DOHH2 (cell line): ENCODE measurements around the gene CHRNB2.
A peak's percentile ranks its signal among the peaks of the same experiment; 100 is the strongest.

Source experiments
- H3F3A ChIP-seq: fragments of 200-600 bp; sonication (generic), shearing (Covaris generic); 2 replicates; pipeline ENCODE4 v1.6.0; 2016; ENCODE audit warnings: antibody characterized with exemption, mild to moderate bottlenecking; ENCODE audit not compliant: control insufficient read depth, insufficient read depth
- H3K27ac ChIP-seq: fragments of 200-600 bp; sonication (generic); 2 replicates; pipeline ENCODE4 v1.5.1; 2014; ENCODE audit warnings: low read depth, mild to moderate bottlenecking, low read length, moderate library complexity
- H3K27me3 ChIP-seq: fragments of 200-600 bp; sonication (generic); 2 replicates; pipeline ENCODE4 v1.6.1; 2014; ENCODE audit warnings: mild to moderate bottlenecking, low read length, mixed read lengths; ENCODE audit not compliant: control insufficient read depth
- H3K36me3 ChIP-seq: fragments of 200-600 bp; sonication (generic); 2 replicates; pipeline ENCODE4 v1.6.1; 2014; ENCODE audit warnings: mild to moderate bottlenecking, low read length, moderate library complexity, mixed read lengths; ENCODE audit not compliant: control insufficient read depth
- H3K4me1 ChIP-seq: fragments of 200-600 bp; sonication (generic); 2 replicates; pipeline ENCODE4 v1.6.1; 2014; ENCODE audit warnings: mild to moderate bottlenecking, low read length, mixed read lengths; ENCODE audit not compliant: control insufficient read depth
- H3K4me2 ChIP-seq: fragments of 200-600 bp; sonication (generic); 2 replicates; pipeline ENCODE4 v1.6.0; 2014; ENCODE audit warnings: mild to moderate bottlenecking, low read length, moderate library complexity
- H3K4me3 ChIP-seq: fragments of 200-600 bp; sonication (generic); 2 replicates; pipeline ENCODE4 v1.5.1; 2014; ENCODE audit warnings: mild to moderate bottlenecking, low read length, mixed read lengths
- H3K79me2 ChIP-seq: fragments of 200-600 bp; sonication (generic); 2 replicates; pipeline ENCODE4 v1.6.1; 2014; ENCODE audit warnings: mild to moderate bottlenecking, low read length, mixed read lengths; ENCODE audit not compliant: control insufficient read depth
- H3K9me2 ChIP-seq: fragments of 200-600 bp; sonication (generic); replicated peaks from 2 replicates; pipeline ENCODE4 v1.6.1; 2014; ENCODE audit warnings: mild to moderate bottlenecking, low read length, mixed read lengths; ENCODE audit not compliant: control insufficient read depth
- H3K9me3 ChIP-seq: fragments of 200-600 bp; sonication (generic); 2 replicates; pipeline ENCODE4 v1.6.1; 2014; ENCODE audit warnings: antibody characterized with exemption, low read length, mixed read lengths; ENCODE audit not compliant: control insufficient read depth, insufficient read depth
- H4K20me1 ChIP-seq: fragments of 200-600 bp; sonication (generic); 2 replicates; pipeline ENCODE4 v1.6.0; 2014; ENCODE audit warnings: low read depth, mild to moderate bottlenecking, antibody characterized with exemption, low read length, moderate library complexity; ENCODE audit not compliant: control insufficient read depth, insufficient read depth
- EZH2phosphoT487 ChIP-seq: fragments of 200-600 bp; sonication (generic); IDR thresholded peaks from 2 replicates; pipeline ENCODE4 v1.6.1; 2017; ENCODE audit warnings: borderline replicate concordance, mild to moderate bottlenecking, antibody characterized with exemption, low read length, moderate library complexity, mixed read lengths
- TF ChIP-seq, protein P1 (sequence below): fragments of 200-600 bp; sonication (generic); IDR thresholded peaks from one replicate; pipeline ENCODE4 v1.5.1; 2014; ENCODE audit warnings: antibody characterized with exemption, mild to moderate bottlenecking, low read depth, low read length; ENCODE audit not compliant: poor library complexity, severe bottlenecking

The CHRNB2 gene, protein sequence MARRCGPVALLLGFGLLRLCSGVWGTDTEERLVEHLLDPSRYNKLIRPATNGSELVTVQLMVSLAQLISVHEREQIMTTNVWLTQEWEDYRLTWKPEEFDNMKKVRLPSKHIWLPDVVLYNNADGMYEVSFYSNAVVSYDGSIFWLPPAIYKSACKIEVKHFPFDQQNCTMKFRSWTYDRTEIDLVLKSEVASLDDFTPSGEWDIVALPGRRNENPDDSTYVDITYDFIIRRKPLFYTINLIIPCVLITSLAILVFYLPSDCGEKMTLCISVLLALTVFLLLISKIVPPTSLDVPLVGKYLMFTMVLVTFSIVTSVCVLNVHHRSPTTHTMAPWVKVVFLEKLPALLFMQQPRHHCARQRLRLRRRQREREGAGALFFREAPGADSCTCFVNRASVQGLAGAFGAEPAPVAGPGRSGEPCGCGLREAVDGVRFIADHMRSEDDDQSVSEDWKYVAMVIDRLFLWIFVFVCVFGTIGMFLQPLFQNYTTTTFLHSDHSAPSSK

DNA sequence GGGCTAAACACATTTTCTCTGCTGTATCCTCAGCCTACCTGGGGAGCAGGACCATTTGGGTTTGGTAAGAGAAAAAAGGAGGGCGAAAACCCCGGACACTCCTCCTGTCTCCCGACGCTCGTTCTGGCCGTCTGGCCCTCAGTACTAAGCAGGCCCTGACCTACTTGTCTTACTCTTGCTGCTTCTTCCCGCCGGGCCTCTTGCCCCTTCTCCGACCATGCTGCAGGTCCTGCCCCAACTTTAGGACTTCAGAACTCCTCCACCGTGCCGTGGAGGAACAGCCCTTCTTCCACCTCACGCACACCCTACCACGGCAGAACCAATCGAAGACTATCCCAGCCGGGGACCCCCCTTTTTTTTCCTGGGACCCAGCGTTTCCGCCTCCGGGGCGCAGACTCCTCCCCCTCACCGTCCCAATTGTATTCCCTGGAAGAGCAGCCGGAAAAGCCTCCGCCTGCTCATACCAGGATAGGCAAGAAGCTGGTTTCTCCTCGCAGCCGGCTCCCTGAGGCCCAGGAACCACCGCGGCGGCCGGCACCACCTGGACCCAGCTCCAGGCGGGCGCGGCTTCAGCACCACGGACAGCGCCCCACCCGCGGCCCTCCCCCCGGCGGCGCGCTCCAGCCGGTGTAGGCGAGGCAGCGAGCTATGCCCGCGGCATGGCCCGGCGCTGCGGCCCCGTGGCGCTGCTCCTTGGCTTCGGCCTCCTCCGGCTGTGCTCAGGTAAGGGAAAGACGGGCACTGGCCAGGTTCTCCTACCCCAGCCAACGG lies at the start of gene CHRNB2:
TSS of gene CHRNB2 (plus strand) at position 393 of the 771 bp plus-strand sequence. CDS start at position 660, 267 bp downstream.
- no peaks in the 10 kb centered on the region for H3K9me3 ChIP-seq
- H3K27ac ChIP-seq, result no peak within 1 kb of the TSS
- peak within 1 kb of the TSS; percentile 44 for H3K4me2 ChIP-seq
- H3K9me2 ChIP-seq, result no peaks in the 10 kb centered on the region
- peaks cover 2% of the 10 kb centered on the region; the same call in 1 of the 2 replicates for H3F3A ChIP-seq
- H3K79me2 ChIP-seq, result no peaks in the 10 kb centered on the region
- no peak within 1 kb of the TSS for H3K4me3 ChIP-seq
- H3K27me3 ChIP-seq, result peaks cover 45% of the 10 kb centered on the region
- TF ChIP-seq, protein P1, sequence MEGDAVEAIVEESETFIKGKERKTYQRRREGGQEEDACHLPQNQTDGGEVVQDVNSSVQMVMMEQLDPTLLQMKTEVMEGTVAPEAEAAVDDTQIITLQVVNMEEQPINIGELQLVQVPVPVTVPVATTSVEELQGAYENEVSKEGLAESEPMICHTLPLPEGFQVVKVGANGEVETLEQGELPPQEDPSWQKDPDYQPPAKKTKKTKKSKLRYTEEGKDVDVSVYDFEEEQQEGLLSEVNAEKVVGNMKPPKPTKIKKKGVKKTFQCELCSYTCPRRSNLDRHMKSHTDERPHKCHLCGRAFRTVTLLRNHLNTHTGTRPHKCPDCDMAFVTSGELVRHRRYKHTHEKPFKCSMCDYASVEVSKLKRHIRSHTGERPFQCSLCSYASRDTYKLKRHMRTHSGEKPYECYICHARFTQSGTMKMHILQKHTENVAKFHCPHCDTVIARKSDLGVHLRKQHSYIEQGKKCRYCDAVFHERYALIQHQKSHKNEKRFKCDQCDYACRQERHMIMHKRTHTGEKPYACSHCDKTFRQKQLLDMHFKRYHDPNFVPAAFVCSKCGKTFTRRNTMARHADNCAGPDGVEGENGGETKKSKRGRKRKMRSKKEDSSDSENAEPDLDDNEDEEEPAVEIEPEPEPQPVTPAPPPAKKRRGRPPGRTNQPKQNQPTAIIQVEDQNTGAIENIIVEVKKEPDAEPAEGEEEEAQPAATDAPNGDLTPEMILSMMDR, result no peak
- no peak for TF ChIP-seq EZH2phosphoT487
- H3K4me1 ChIP-seq, result peaks cover 15% of the 10 kb centered on the region
- no peaks in the 10 kb centered on the region for H4K20me1 ChIP-seq
- H3K36me3 ChIP-seq, result no peaks in the 10 kb centered on the region

- H3K4me3 ChIP-seq, result no peak overlapping the region
- H4K20me1 ChIP-seq, result no peaks in the 10 kb centered on the region
- no peaks in the 10 kb centered on the region for H3K79me2 ChIP-seq
- no peaks in the 10 kb centered on the region for H3K36me3 ChIP-seq
- no peaks in the 10 kb centered on the region for H3F3A ChIP-seq
- peaks cover 40% of the 10 kb centered on the region for H3K27me3 ChIP-seq
- H3K9me3 ChIP-seq, result no peaks in the 10 kb centered on the region
- no peak for TF ChIP-seq EZH2phosphoT487
- TF ChIP-seq, protein P1, result no peak
- no peak overlapping the region for H3K4me2 ChIP-seq
- H3K27ac ChIP-seq, result no peak overlapping the region
- no peaks in the 10 kb centered on the region for H3K4me1 ChIP-seq
- no peaks in the 10 kb centered on the region for H3K9me2 ChIP-seq
Measured at GRCh38 chr1:154519591-154519991, 48.0 kb upstream of the CHRNB2 start.

- Histone ChIP-seq H3K9me2 (no peaks in the 10 kb centered on the region), H3F3A (no peaks in the 10 kb centered on the region), H3K9me3 (no peaks in the 10 kb centered on the region), H3K4me2 (no peak overlapping the region), H4K20me1 (no peaks in the 10 kb centered on the region), H3K4me3 (no peak overlapping the region), H3K79me2 (no peaks in the 10 kb centered on the region), H3K4me1 (no peaks in the 10 kb centered on the region), H3K27me3 (peaks cover 40% of the 10 kb centered on the region), H3K27ac (no peak overlapping the region), H3K36me3 (no peaks in the 10 kb centered on the region)
- TF ChIP-seq, protein P1, result no peak
- TF ChIP-seq EZH2phosphoT487, result no peak
Measured at GRCh38 chr1:154520333-154520732, 47.2 kb upstream of the CHRNB2 start.
